Natural killer cell (primary cell): ENCODE data around the gene OLFM1. TPM values are rescaled to one million over a fixed set of nuclear protein-coding genes. Genes with fewer than 3 reads are reported as not detected.

ENCODE experiments used
- ATAC-seq, 3 donors: fragments of 150-1000 bp in 2 of 3; fragments of 200-7000 bp in 1 of 3; cut with Tn5 transposase; 1 replicate in 1 of 3; 2 replicates in 2 of 3; pipeline ENCODE4 v1.10.0; 2021; ENCODE audit warnings: mild to moderate bottlenecking in 2 of 3, moderate library complexity in 2 of 3
- DNase-seq, 2 donors: peaks; one replicate each; pipeline versions ENCODE4 v3.0.0 to v3.0.0-alpha.2; 2013 to 2021; ENCODE audit warnings: mixed read lengths in 1 of 2
- H3K27ac ChIP-seq: one replicate; pipeline ENCODE4 v1.5.1; 2013; ENCODE audit warnings: mild to moderate bottlenecking, low read length
- H3K27me3 ChIP-seq: one replicate; pipeline ENCODE4 v1.6.1; 2013; ENCODE audit warnings: low read length; ENCODE audit not compliant: control insufficient read depth, insufficient read depth
- H3K36me3 ChIP-seq: one replicate; pipeline ENCODE4 v1.6.1; 2013; ENCODE audit warnings: low read length; ENCODE audit not compliant: control insufficient read depth, insufficient read depth
- H3K4me1 ChIP-seq: one replicate; pipeline ENCODE4 v1.6.1; 2013; ENCODE audit warnings: low read length; ENCODE audit not compliant: control insufficient read depth, insufficient read depth
- H3K4me3 ChIP-seq: one replicate; pipeline ENCODE4 v1.5.1; 2013; ENCODE audit warnings: low read length
- H3K9me3 ChIP-seq: one replicate; pipeline ENCODE4 v1.6.1; 2013; ENCODE audit warnings: low read length; ENCODE audit not compliant: control insufficient read depth, insufficient read depth
- H3K27ac Mint-ChIP-seq, 2 donors: one replicate each; pipeline ENCODE4 v1.8.0; 2022; ENCODE audit warnings: mild to moderate bottlenecking in 2 of 2, mixed read lengths in 2 of 2, moderate library complexity in 1 of 2
- H3K27me3 Mint-ChIP-seq, 2 donors: one replicate each; pipeline ENCODE4 v1.8.0; 2022; ENCODE audit warnings: low read depth in 2 of 2, mixed read lengths in 2 of 2
- H3K36me3 Mint-ChIP-seq: one replicate; pipeline ENCODE4 v1.8.0; 2022; ENCODE audit warnings: mixed read lengths
- H3K4me1 Mint-ChIP-seq, 2 donors: one replicate each; pipeline ENCODE4 v1.8.0; 2022; ENCODE audit warnings: mixed read lengths in 2 of 2
- H3K4me3 Mint-ChIP-seq: one replicate; pipeline ENCODE4 v1.8.0; 2022; ENCODE audit warnings: mild to moderate bottlenecking, moderate library complexity, mixed read lengths
- H3K9me3 Mint-ChIP-seq, 2 donors: one replicate each; pipeline ENCODE4 v1.8.0; 2022; ENCODE audit warnings: mixed read lengths in 2 of 2
- CTCF ChIP-seq: fragments of 200-600 bp; IDR thresholded peaks from one replicate; pipeline ENCODE4 v1.8.0; 2022; ENCODE audit warnings: antibody characterized with exemption
- WGBS: methylation state at CpG from one replicate; pipeline ENCODE4 v1.1.7; 2013; ENCODE audit warnings: missing lambda C conversion rate; ENCODE audit not compliant: insufficient coverage; 5-methylcytosine and 5-hydroxymethylcytosine counted together
- intact Hi-C: fragments of 100-400 bp; cut with micrococcal nuclease; formaldehyde crosslinking; loops from one replicate; pipeline ENCODE4 v1.14.2; 2022
- total RNA-seq, 4 donors: library from RNA; stranded (reverse); fragments of 120-200 nt in 1 of 4; gene quantifications; one replicate each; pipeline versions ENCODE4 v1.2.3 to v1.2.4, GENCODE V29; 2013 to 2022

OLFM1 gene
- total RNA-seq, 3 donors from 2014 or later (not counting 1 experiment from before 2014, with no cell fraction given): 0.18 TPM; not detected in 2

DNA sequence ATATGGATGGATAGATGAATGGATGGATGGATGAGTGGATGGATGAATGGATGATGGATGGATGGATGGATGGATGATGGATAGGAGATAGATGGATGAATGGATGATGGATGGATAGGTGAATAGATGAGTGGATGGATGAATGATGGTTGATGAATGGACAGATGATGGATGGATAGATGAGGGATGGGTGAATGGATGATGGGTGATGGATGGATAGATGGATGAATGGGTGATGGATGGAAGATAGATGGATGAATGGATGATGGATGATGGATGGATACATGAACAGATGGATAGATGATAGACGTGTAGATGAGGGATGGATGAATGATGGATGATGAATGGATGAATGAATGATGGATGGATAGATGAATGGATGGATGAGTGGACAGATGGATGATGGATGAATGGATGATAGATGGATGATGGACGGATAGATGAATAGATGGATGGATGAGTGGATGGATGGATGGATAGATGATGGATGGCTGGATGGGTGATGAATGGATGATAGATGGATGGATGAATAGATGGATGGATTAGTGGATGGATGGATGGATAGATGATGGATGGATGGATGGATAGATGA, 53.8 kb downstream of the OLFM1 start:
- no peak overlapping the region for H3K4me3 ChIP-seq
- Mint-ChIP-seq H3K27me3 (no peaks in the 10 kb centered on the region), H3K27ac (no peak overlapping the region), H3K4me3 (no peak overlapping the region), H3K4me1 (no peaks in the 10 kb centered on the region), H3K36me3 (no peaks in the 10 kb centered on the region), H3K9me3 (no peaks in the 10 kb centered on the region)
- 92% methylated on average over 2 of the region's 2 CpGs for WGBS
- H3K4me1 ChIP-seq: no peaks in the 10 kb centered on the region
- ATAC-seq (no peak), DNase-seq (no peak)
- H3K27me3 ChIP-seq: no peaks in the 10 kb centered on the region
- H3K9me3 ChIP-seq: no peaks in the 10 kb centered on the region
- intact Hi-C loops: no loop called here
- no peaks in the 10 kb centered on the region for H3K36me3 ChIP-seq
- TF ChIP-seq CTCF: no peak
- H3K27ac ChIP-seq: no peak overlapping the region

DNA sequence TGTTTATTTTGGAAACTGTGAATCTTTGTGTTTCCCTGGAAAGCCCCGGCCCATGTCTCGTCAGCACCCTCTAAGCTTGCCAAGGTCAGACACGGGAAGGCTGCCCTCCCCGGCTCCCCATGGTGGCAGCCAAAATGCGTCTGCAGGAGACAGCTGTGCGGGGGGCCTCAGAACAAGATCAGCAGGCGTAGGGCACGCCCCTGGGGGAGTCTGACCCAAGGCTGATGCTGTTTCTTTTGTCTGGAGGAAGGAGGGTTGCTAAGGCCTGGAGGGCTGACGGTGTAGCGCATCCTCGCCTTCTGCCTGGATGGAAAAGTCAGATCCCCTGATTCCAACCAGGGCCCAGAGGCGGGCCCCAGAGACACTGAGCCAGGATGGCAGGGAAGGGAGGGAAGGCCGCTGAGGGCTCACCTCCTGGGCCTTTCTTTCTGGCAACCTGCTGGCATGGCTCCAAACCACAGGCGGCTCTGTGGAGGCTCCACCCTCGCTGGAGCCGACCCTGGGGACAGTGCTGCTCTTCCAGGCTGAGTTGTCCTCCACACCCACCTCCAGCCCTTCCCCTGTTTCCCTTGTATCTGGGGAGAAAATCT, 57.2 kb downstream of the OLFM1 start:
- intact Hi-C loops: no loop called here
- no peak for DNase-seq
- Mint-ChIP-seq H3K27me3 (no peaks in the 10 kb centered on the region), H3K9me3 (no peaks in the 10 kb centered on the region), H3K4me3 (no peak overlapping the region), H3K36me3 (no peaks in the 10 kb centered on the region), H3K27ac (no peak overlapping the region), H3K4me1 (no peaks in the 10 kb centered on the region)
- Histone ChIP-seq H3K27me3 (no peaks in the 10 kb centered on the region), H3K4me1 (no peaks in the 10 kb centered on the region), H3K27ac (no peak overlapping the region), H3K36me3 (no peaks in the 10 kb centered on the region), H3K9me3 (no peaks in the 10 kb centered on the region), H3K4me3 (no peak overlapping the region)
- WGBS: 49% methylated on average over 16 of the region's 16 CpGs
- ATAC-seq: no peak
- TF ChIP-seq CTCF: no peak

- Mint-ChIP-seq H3K4me3 (no peak overlapping the region), H3K27ac (no peak overlapping the region), H3K27me3 (no peaks in the 10 kb centered on the region), H3K36me3 (no peaks in the 10 kb centered on the region), H3K9me3 (no peaks in the 10 kb centered on the region), H3K4me1 (no peaks in the 10 kb centered on the region)
- no peak overlapping the region for H3K4me3 ChIP-seq
- H3K36me3 ChIP-seq: no peaks in the 10 kb centered on the region
- DNase-seq: no peak
- no peak for ATAC-seq
- H3K27me3 ChIP-seq: no peaks in the 10 kb centered on the region
- no peaks in the 10 kb centered on the region for H3K9me3 ChIP-seq
- H3K27ac ChIP-seq: no peak overlapping the region
- intact Hi-C loops: no loop called here
- 80% methylated on average over 9 of the region's 9 CpGs for WGBS
- H3K4me1 ChIP-seq: no peaks in the 10 kb centered on the region
- TF ChIP-seq CTCF: no peak
These were observed 57.8 kb downstream of the OLFM1 start for GRCh38 chr9:135145312-135145711.

- Histone ChIP-seq H3K9me3 (no peaks in the 10 kb centered on the region), H3K4me1 (no peaks in the 10 kb centered on the region), H3K27me3 (no peaks in the 10 kb centered on the region), H3K4me3 (no peak overlapping the region), H3K36me3 (no peaks in the 10 kb centered on the region), H3K27ac (no peak overlapping the region)
- TF ChIP-seq CTCF: no peak
- Mint-ChIP-seq H3K36me3 (no peaks in the 10 kb centered on the region), H3K27me3 (no peaks in the 10 kb centered on the region), H3K9me3 (no peaks in the 10 kb centered on the region), H3K4me1 (no peaks in the 10 kb centered on the region), H3K27ac (no peak overlapping the region), H3K4me3 (no peak overlapping the region)
- intact Hi-C loops: no loop called here
- ATAC-seq (no peak), DNase-seq (no peak)
- 71% methylated on average over 4 of the region's 4 CpGs for WGBS
These were observed 58.8 kb downstream of the OLFM1 start for GRCh38 chr9:135146241-135146640.
